ENCODE results near the gene FLYWCH2. TPM values are rescaled to one million over a fixed set of nuclear protein-coding genes. Genes with fewer than 3 reads are reported as not detected.
A peak's percentile ranks its signal among the peaks of the same experiment; 100 is the strongest.

Gene FLYWCH2
- total and polyA plus RNA-seq, 2 of the 13 experiments (the other 11 are each of a cell fraction or from before 2014, with no cell fraction given) = 16.9 to 19.8 TPM

GRCh38 chr16:2838928-2839327 is 44.1 kb upstream of the FLYWCH2 start (continued):
- TF ChIP-seq GMEB1 (CRISPR knock-in tag; IDR thresholded peaks at IDR 0.05; ENCODE audit: borderline replicate concordance) (no peak), ZBTB3 (CRISPR knock-in tag; IDR thresholded peaks at IDR 0.05; ENCODE audit: borderline replicate concordance, low read depth) (no peak), NPAS2 (CRISPR knock-in tag; IDR thresholded peaks at IDR 0.05; ENCODE audit: borderline replicate concordance) (no peak), JUND (CRISPR knock-in tag; IDR thresholded peaks at IDR 0.05) (no peak), IRX3 (CRISPR knock-in tag; IDR thresholded peaks at IDR 0.05; ENCODE audit: borderline replicate concordance, low read depth) (no peak), HDAC2 (CRISPR knock-in tag; IDR thresholded peaks at IDR 0.05) (peak; percentile 31; the same call in 1 of the 2 replicates), ZMYM4 (CRISPR knock-in tag; IDR thresholded peaks at IDR 0.05) (no peak), TFDP2 (CRISPR knock-in tag; IDR thresholded peaks at IDR 0.05) (peak; percentile 25; the same call in 1 of the 2 replicates), JARID2 (CRISPR knock-in tag; IDR thresholded peaks at IDR 0.05; ENCODE audit: insufficient replicate concordance) (no peak), HNF4A (CRISPR knock-in tag; IDR thresholded peaks at IDR 0.05) (peak; percentile 34), SIX4 (CRISPR knock-in tag; IDR thresholded peaks at IDR 0.05) (no peak), PCBP2 (optimal IDR thresholded peaks at IDR 0.05; ENCODE audit: low read depth, low read length, poor library complexity, severe bottlenecking) (no peak), ARNT (IDR thresholded peaks at IDR 0.05) (no peak), KIAA2018 (CRISPR knock-in tag; IDR thresholded peaks at IDR 0.05; ENCODE audit: borderline replicate concordance) (no peak), ZNF10 (CRISPR knock-in tag; IDR thresholded peaks at IDR 0.05; ENCODE audit: borderline replicate concordance, low read depth) (no peak), CCAR2 (optimal IDR thresholded peaks at IDR 0.05; ENCODE audit: low read depth, low read length) (no peak)

All from HepG2 (cell line).